ENCODE measurements around the gene TSGA10IP.
"Not testable (repeated sequence)": the region's sequence is repeated elsewhere in the genome, so short reads cannot be mapped to it uniquely, and the experiment has no call there.

TSGA10IP gene

GRCh38 chr11:65945941-65946558 is 770 bp downstream of the TSGA10IP start:
- peak; percentile 24 for DNase-seq (ENCODE audit: low read depth, low spot score)

- no peak for DNase-seq (ENCODE audit: low read depth, low spot score)
Measured at GRCh38 chr11:65946655-65947054, 1.4 kb downstream of the TSGA10IP start.

- no peak for DNase-seq (ENCODE audit: low read depth, low spot score)
Measured at GRCh38 chr11:65947133-65947532, 1.9 kb downstream of the TSGA10IP start.

DNA sequence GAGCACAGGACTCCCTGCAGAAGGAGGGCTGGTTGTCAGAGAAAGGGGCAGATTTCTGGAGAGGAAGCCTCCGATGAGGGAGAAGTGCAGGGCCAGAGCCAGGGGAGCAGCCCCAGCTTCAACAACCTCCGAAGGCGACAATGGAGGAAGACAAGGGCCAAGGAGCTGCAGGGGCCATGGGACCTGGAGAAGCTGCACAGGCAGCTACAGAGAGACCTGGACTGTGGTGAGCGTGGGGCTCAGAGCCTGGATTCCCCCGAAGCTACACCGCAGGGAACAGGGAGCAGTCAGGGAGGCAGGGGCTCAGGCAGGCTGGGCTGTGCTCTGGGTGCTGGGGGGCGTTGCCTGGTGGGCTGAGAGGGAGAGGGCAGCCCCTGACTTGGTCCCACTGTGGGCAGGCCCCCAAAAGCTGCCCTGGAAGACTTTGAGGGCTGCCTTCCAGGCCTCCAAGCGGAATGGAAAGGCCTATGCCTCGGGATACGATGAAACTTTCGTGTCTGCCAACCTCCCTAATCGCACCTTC is 2.4 kb downstream of the TSGA10IP start:
- no peak for DNase-seq (ENCODE audit: low read depth, low spot score)

- not testable (repeated sequence) for DNase-seq (ENCODE audit: low read depth, low spot score)
Measured at GRCh38 chr11:65950711-65951110, 5.4 kb downstream of the TSGA10IP start.

DNA sequence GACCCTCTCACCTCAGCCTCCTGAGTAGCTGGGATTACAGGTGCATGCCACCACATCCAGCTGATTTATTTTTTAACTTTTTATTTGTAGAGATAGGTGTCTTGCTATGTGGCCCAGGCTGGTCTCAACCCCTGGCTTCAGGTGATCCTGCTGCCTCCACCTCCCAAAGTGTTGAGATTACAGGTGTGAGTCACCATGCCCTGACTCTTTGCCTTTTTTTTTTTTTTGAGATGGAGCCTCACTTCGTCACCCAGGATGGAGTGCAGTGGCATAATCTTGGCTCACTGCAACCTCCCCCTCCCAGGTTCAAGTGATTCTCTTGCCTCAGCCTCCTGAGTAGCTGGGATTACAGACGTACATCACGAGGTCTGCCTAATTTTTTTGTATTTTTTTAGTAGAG is 6.4 kb downstream of the TSGA10IP start:
- not testable (repeated sequence) for DNase-seq (ENCODE audit: low read depth, low spot score)

GRCh38 chr11:65952052-65952521 is 6.8 kb downstream of the TSGA10IP start:
- DNase-seq (ENCODE audit: low read depth, low spot score), result no peak

DNA sequence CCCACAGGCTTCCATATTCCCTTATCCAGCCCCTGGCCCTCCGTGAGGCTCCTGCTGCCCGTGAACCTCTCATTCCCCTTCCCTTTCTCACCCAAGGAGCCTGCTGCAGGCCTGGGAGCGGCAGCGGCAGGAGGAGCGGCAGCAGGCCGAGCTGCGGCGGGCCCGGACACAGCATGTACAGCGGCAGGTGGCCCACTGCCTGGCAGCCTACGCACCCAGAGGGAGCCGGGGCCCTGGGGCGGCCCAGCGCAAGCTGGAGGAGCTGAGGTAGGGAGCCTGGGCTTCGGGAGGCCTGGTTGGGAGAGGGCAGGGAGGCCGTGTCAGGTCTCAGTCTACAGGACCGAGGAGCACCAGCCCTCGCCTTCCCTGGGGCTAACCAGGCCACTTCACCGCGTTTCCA is 8.2 kb downstream of the TSGA10IP start:
- peak; percentile 36 for DNase-seq (ENCODE audit: low read depth, low spot score)

DNA sequence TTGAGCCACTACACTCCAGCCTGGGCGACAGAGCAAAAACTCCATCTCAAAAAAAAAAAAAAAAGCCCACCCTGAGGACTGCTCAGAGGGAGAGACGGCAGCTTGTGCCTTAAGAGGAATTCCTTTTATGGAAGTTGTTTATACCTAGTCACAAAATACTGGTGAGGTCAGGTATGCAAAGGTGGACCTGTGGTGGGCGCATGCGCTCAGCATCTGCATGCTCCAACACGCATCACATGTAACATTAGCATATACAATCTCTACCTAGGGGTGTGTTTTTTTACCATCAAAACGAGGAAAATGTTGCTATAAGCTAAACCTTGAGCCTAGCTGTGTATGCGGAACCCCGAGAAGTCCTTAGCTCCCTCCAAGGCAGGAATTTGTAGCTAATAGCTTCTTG is 9.5 kb downstream of the TSGA10IP start:
- DNase-seq (ENCODE audit: low read depth, low spot score), result no peak

DNA sequence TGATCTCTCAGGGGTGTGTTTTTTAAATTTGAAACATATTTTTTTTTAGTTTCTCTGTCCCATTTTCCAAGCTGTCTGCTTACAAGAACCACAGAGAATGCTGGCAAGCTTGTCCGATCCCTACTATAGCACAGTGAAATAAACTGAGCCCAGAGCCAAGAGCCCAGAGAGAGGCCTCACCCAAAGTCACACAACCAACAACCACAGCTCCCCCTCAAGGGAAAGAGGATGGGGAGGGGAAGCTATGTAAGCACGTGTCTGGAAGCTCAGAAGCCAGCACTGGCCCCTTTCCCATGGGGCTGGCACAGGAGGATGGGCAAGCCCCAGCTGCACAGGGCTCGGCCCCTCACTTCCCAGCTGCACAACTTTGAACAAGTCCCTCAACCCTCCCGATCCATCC is 13.0 kb downstream of the TSGA10IP start:
- DNase-seq (ENCODE audit: low read depth, low spot score), result no peak

- DNase-seq (ENCODE audit: low read depth, low spot score), result no peak
Measured at GRCh38 chr11:65958774-65959420, 13.6 kb downstream of the TSGA10IP start.

DNA sequence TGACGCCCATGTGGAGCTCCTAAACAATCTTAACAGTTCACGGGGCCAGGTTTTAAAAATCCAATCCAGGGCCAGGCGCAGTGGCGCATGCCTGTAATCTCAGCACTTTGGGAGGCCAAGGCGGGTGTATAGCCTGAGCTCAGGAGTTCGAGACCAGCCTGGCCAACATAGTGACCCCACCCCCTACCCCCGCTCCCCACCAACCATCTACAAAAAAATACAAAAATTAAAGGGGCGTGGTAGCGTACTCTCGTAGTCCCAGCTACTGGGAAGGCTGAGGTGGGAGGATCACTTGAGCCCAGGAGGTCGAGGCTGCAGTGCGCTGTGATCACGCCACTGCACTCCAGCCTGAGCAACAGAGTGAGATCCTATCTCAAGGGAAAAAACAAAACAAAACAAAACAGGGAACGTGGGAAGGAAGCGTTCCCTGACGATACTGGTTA is 15.6 kb downstream of the TSGA10IP start:
- no peak for DNase-seq (ENCODE audit: low read depth, low spot score)

GRCh38 chr11:65961267-65962140 is 16.2 kb downstream of the TSGA10IP start, which contains the start of gene SART1:
Gene SART1 (plus strand): TSS chr11:65961734. CDS start chr11:65961781, 47 bp downstream.
- peak; percentile 98 for DNase-seq (ENCODE audit: low read depth, low spot score)

GRCh38 chr11:65962141-65962564 is 16.9 kb downstream of the TSGA10IP start:
- no peak for DNase-seq (ENCODE audit: low read depth, low spot score)

GRCh38 chr11:65964906-65965305 is 19.6 kb downstream of the TSGA10IP start:
- DNase-seq (ENCODE audit: low read depth, low spot score), result no peak

GRCh38 chr11:65965986-65966762 is 20.9 kb downstream of the TSGA10IP start:
- no peak for DNase-seq (ENCODE audit: low read depth, low spot score)

GRCh38 chr11:65967329-65967934 is 22.2 kb downstream of the TSGA10IP start:
- no peak for DNase-seq (ENCODE audit: low read depth, low spot score)

- no peak for DNase-seq (ENCODE audit: low read depth, low spot score)
Measured at GRCh38 chr11:65968600-65969482, 23.6 kb downstream of the TSGA10IP start.

DNA sequence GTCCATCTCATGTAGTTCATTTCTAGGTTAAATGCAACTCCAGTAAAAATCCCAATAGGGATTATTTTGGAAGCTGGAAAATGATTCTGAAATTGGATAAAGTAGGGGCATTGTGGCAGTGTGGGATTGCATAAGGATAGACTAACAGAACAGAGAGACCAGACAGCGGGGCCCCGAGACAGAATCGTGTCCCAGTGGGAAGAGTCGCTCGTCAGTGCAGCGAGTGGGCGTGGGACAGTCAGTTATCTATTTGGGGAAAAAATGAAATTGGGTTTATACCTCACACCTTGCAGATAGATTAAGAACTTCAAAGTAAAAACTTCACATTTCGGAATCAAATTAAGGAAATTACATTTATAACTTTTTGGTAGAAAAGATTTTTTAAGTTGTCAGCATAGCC is 26.8 kb downstream of the TSGA10IP start:
- DNase-seq (ENCODE audit: low read depth, low spot score), result no peak

Data from ELF-1 (cell line).